GM03348 (cell line): Measurements from ENCODE around the gene LVRN.
A peak's percentile ranks its signal among the peaks of the same experiment; 100 is the strongest.

Experiments
- DNase-seq: peaks from one replicate; pipeline ENCODE4 v3.0.0; 2012; ENCODE audit warnings: low spot score

The LVRN gene

GRCh38 chr5:116025866-116026265 is 63.6 kb downstream of the LVRN start:
- no peak for DNase-seq

GRCh38 chr5:116032094-116032517 is 69.8 kb downstream of the LVRN start, which contains the start of gene ARL14EPL:
Gene ARL14EPL, plus strand, starts transcription at chr5:116032472. Its CDS starts 18,994 bp downstream, at chr5:116051466.
- DNase-seq, result peak; percentile 73

DNA sequence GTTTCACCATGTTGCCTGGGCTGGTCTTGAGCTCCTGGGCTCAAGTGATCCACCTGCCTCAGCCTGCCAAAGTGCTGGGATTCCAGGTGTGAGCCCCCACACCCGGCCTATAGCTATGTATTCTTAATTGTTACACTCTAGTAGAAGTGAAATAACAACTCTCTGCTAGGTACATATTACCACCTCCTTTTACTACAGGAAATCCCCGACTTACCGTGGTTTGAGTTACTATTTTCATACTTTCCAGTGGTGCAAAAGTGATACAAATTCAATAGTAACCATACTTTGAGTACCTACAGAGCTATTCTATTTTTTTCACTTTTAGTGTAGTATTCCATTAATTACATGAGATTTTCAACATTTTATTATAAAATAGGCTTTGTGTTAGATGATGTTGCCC is 70.7 kb downstream of the LVRN start:
- no peak for DNase-seq

DNA sequence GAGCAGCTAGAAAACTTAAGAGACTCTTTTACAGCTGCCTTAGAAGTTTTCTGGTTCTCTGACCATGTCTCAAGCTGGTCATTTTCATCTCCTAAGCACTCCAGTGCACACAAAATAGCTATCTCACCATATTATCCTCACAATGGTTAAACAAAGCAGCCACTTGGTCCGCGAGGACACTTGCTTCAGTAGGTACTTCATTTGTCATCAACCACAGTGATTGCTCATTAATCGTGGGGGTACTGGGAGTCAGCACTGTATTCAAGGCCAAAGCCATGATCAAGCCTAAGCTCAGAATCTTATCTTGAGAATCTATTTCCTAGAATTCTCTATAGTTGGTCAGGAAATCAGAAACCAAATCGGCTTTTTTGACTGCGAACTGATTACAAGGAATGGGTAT is 72.8 kb downstream of the LVRN start:
- no peak for DNase-seq

DNA sequence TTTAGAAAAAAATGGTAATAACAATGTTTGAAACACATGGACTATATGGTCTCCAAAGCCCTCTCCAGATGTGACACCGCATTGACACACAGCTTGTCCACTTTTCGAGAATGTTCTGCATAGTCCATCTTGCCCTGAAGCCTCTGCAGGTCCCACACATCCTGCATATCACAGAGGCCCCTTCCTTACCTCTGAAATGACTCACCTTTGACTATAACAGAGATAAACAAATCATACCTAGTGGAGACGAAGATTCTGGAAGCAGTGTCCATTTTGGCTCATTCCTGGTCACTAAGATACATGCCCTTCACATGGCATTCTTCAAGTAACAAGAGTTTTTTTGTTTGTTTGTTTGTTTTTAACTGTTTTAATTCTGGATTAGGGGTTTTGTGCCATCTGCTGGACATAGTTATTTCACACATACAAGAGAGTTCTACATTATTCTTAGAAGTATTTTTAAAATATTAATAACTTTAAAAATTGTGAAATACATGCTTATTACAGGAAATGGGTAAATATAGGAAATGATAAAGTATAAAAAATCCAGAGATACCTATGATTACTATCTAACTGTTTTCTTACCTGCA is 75.1 kb downstream of the LVRN start:
- no peak for DNase-seq

GRCh38 chr5:116038817-116039216 is 76.5 kb downstream of the LVRN start:
- DNase-seq, result no peak

DNA sequence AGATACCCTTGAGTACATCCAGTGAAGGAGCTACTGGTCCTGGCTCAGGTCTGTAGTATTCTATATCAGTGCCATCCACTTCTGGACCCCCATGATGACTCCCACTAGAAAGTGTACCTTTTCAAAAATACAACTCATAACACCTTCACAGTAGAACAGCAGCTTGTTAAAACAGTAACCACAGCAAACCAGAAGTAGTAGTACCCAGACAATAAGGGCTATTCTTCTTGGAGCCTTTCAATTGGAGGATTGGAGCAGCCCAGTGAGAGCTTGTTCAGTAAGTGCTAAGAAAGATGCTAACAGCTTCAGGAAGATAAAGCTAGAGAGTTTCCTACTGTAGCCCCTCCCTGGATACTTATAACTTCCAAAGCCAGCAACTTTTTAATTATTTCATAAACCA is 80.1 kb downstream of the LVRN start:
- no peak for DNase-seq

DNA sequence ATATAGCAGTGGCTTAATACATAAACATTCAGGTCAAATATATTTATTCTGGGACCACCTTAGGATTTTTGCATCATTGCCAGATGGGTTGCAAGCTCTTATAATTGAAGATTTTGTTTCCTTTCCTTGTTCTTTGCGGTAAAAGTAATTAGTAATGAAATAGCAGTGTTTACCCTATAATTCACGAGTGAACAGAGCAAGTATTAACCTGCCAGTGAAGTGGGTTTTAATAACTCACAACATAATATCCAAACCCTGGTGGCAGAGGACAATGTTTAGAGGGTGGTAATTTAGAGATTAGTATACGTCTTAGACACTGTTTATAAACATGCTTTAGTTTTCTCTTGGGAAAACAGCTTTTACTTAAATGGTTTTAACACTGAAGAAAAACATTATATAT is 81.8 kb downstream of the LVRN start:
- no peak for DNase-seq

- DNase-seq, result no peak
Observed at GRCh38 chr5:116045821-116046220, 83.5 kb downstream of the LVRN start.

- no peak for DNase-seq
Observed at GRCh38 chr5:116046261-116046660, 84.0 kb downstream of the LVRN start.

GRCh38 chr5:116046823-116047222 is 84.5 kb downstream of the LVRN start:
- no peak for DNase-seq

GRCh38 chr5:116058346-116058936 is 96.2 kb downstream of the LVRN start:
- DNase-seq, result no peak

GRCh38 chr5:116062352-116062751 is 100.1 kb downstream of the LVRN start:
- no peak for DNase-seq

- DNase-seq, result no peak
Observed at GRCh38 chr5:116063950-116064349, 101.7 kb downstream of the LVRN start.

DNA sequence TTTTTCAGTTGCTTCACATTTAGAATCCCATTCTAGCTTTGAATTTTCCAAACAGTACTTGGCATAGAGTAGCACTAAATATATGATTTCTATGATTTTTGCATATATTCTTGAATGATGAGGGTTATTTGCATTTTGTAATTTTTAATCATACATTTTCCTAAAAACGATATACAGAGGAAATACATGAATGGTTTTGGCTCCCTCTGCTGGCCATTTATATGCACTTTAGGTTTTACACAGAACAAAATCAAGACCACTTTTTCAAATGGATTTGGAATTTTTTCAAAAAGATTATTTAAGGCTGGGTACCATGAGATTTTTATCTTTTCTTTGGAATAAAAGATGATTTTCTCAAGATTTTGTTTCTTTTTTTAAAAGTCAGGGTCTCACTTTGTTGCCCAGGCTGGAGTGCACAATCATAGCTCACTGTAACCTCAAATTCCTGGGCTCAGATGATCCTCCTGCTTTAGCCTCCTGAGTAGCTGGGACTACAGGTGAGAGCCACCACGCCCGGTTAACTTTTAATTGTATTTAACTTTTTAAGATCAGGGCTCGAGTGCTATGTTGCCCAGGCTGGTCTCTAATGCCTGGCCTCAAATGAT is 105.9 kb downstream of the LVRN start:
- DNase-seq, result peak; percentile 57

DNA sequence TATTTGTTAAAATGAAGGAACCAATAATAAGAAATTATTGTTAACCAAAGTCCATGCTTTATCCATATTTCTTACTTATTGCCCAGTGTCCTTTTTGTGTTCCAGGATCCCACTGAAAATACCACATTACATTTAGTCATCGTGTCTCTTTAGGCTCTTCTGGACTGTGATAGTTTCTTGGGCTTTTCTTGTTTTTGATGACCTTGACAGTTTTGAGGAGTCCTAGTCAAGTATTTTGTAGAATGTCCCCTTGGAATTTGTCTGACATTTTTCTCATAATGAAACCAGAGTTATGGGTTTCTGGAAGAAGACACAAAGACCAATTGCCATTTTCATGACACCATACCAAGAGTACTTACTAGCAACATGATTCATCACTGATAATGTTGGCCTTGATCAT is 108.9 kb downstream of the LVRN start:
- no peak for DNase-seq

DNA sequence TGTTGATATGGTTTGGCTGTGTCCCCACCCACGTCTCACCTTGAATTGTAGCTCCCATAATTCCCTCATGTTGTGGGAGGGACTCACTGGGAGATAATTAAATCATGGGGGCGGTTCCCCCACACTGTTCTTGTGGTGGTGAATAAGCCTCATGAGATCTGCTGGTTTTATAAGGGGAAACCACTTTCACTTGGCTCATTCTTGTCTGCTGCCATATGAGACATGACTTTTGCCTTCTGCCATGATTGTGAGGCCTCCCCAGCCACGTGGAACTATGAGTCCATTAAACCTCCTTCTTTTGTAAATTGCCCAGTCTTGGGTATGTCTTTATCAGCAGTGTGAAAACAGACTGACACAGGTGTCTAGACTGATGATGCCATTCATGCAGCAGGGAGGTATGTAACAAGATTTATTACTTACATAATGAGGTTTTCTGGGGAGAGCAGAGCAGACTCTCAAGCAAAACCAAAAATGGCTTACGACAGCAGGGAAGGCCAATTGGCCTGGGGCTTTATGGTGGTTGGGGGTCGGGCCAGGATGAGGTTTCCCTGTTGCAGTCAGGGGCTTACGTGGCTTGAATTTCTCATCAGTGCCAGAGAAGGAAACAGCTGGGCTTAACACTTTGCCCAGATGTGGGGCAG is 113.0 kb downstream of the LVRN start:
- DNase-seq, result no peak

DNA sequence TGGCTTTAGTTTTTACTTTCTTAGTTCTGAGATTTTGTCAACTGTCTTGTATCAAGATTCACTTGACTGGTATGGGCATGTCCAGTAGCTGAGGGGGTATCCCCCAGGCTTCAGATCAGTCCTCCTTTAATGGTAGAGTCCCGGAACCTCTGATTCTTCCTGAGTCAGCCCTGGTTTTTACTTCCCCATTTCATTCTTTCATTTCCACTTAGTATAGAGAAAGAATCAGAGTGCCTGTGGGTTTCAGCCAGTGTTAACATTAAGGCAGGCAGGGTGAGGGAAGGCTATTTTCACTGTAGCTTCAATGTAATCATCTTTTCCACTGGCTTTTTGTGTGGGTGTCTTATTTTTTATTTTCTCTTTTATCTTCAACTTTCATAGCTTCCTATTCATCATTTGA is 114.2 kb downstream of the LVRN start:
- no peak for DNase-seq
